ENCODE measurements around the gene KHK. TPM values are rescaled to one million over a fixed set of nuclear protein-coding genes. Genes with fewer than 3 reads are reported as not detected.

The KHK gene
- total and polyA plus RNA-seq, 8 donors = 5.1 to 16.2 (median 7.4) TPM

DNA sequence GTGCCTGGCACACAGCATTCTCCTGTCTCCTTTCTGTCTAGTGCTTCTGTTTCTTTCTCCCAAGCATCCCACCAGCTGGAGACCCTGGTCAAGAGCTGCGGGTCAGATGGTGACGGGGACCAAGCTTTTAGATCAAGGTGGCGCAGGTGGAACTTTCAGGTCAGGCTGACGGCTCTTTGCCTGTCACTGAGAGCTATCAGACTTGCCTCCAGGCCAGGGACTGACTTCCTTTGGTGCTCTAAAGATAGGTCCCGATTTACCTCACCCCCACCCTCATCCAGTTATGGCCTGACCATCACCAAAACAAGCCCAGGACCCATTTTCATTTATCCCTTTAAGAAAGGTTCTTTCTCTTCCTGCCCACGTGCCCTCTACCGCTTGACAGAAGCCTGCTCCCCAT is 9.3 kb upstream of the KHK start:
- TF ChIP-seq, protein P1, sequence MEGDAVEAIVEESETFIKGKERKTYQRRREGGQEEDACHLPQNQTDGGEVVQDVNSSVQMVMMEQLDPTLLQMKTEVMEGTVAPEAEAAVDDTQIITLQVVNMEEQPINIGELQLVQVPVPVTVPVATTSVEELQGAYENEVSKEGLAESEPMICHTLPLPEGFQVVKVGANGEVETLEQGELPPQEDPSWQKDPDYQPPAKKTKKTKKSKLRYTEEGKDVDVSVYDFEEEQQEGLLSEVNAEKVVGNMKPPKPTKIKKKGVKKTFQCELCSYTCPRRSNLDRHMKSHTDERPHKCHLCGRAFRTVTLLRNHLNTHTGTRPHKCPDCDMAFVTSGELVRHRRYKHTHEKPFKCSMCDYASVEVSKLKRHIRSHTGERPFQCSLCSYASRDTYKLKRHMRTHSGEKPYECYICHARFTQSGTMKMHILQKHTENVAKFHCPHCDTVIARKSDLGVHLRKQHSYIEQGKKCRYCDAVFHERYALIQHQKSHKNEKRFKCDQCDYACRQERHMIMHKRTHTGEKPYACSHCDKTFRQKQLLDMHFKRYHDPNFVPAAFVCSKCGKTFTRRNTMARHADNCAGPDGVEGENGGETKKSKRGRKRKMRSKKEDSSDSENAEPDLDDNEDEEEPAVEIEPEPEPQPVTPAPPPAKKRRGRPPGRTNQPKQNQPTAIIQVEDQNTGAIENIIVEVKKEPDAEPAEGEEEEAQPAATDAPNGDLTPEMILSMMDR (IDR thresholded peaks at IDR 0.05) = no peak
- no peak for ATAC-seq
- Histone ChIP-seq H3K4me1 (peaks cover 0 to 14% (median 0%) of the 10 kb centered on the region in 3 donors), H3K4me3 (no peak overlapping the region), H3K27ac (no peak overlapping the region), H3K27me3 (no peaks in the 10 kb centered on the region), H3K36me3 (no peaks in the 10 kb centered on the region), H3K9me3 (no peaks in the 10 kb centered on the region)
- DNase-seq = peak in 1 of 6 donors; percentile 9
- no peak for FAIRE-seq
- intact Hi-C loops (cut with DNase I) = no loop called here
- WGBS, 2 donors = 64 to 72% methylated on average over 7 of the region's 7 CpGs

GRCh38 chr2:27078267-27079194 is 8.0 kb upstream of the KHK start, which contains the start of gene EMILIN1:
EMILIN1 (plus strand) TSS chr2:27078615; CDS start chr2:27079066, 451 bp downstream.
- 56 to 58% methylated on average over 32 to 41 of the region's 41 CpGs for WGBS, 2 donors
- peak in 2 of 4 donors; percentile 5 to 9 for ATAC-seq
- intact Hi-C loops (cut with DNase I) = no loop called here
- H3K27ac ChIP-seq = no peak within 1 kb of the TSS
- peaks cover 0 to 8% (median 0%) of the 10 kb centered on the region in 3 donors for H3K4me1 ChIP-seq
- peak within 1 kb of the TSS in 2 of 4 donors; percentile 6 to 24 for H3K4me3 ChIP-seq
- no peak for FAIRE-seq
- no peaks in the 10 kb centered on the region for H3K36me3 ChIP-seq
- H3K9me3 ChIP-seq = no peaks in the 10 kb centered on the region
- peak in 2 of 6 donors; percentile 43 to 75 for DNase-seq
- TF ChIP-seq, protein P1 (IDR thresholded peaks at IDR 0.05) = no peak
- H3K27me3 ChIP-seq = no peaks in the 10 kb centered on the region

DNA sequence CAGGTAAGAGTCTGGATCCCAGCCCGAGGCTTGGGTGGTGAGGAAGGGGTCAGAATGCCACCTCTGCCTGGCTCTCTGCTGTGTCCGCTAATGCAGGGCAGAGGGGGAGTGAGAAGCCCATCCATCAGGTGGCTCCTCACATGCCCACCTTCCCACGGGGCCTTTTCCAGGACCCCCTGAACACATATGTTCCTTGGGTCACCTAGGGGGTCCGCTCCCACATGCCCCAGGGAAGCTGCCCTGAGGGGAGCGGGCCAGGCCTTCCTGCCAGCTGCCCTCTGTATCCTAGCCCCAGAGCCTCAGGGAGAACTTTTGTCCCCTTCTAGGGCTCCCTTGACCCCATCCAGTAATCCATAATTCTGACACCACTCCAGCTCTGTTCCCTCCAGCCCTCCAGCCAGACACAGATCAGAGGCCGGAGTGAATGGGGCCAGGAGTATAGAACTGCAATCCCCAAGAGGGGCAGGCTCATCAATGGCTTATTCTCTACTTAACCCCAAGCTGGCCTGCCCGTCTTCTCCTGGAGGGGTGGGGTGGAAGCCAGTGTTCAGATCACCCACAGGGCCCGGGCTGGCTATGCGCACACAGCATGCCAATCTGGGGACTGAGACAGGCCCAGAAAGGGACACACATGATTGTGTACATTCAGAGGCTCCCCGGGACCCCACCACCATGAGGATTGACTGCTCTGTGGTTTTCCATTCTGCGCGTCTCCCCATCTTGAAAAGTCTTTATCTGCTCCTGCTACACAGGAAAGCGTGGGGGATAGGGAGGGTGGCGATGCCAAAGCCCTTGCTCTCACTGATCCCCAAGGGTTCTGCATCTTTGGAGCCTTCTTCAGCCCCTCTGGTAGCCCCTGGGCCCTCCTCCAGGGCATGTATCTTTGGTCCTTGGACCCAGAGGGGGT is 7.1 kb upstream of the KHK start:
- no peaks in the 10 kb centered on the region for H3K9me3 ChIP-seq
- no peaks in the 10 kb centered on the region for H3K27me3 ChIP-seq
- no peak for ATAC-seq
- peak in 1 of 6 donors; percentile 50 for DNase-seq
- no peaks in the 10 kb centered on the region for H3K36me3 ChIP-seq
- TF ChIP-seq, protein P1 (IDR thresholded peaks at IDR 0.05) = no peak
- peak overlapping the region in 2 of 4 donors; percentile 6 to 24 for H3K4me3 ChIP-seq
- H3K27ac ChIP-seq = no peak overlapping the region
- intact Hi-C loops (cut with DNase I) = loop anchor here in 1 of 3 donors (10.0 kb wide), 1 partner anchor 115 kb away; no protein-coding TSS in a partner anchor
- FAIRE-seq = no peak
- peaks cover 0 to 8% (median 0%) of the 10 kb centered on the region in 3 donors for H3K4me1 ChIP-seq
- WGBS, 2 donors = 76 to 80% methylated on average over 14 of the region's 14 CpGs

GRCh38 chr2:27080140-27080469 is 6.5 kb upstream of the KHK start:
- FAIRE-seq (no peak), DNase-seq (peak in 1 of 6 donors; percentile 73), ATAC-seq (no peak)
- intact Hi-C loops (cut with DNase I) = loop anchor here in 1 of 3 donors (10.0 kb wide), 1 partner anchor 115 kb away; no protein-coding TSS in a partner anchor
- Histone ChIP-seq H3K27ac (no peak overlapping the region), H3K27me3 (no peaks in the 10 kb centered on the region), H3K9me3 (no peaks in the 10 kb centered on the region), H3K36me3 (no peaks in the 10 kb centered on the region), H3K4me1 (peaks cover 0 to 8% (median 0%) of the 10 kb centered on the region in 3 donors), H3K4me3 (peak overlapping the region in 1 of 4 donors; percentile 24)
- TF ChIP-seq, protein P1 (IDR thresholded peaks at IDR 0.05) = no peak
- 88% methylated on average over 7 of the region's 7 CpGs for WGBS, 2 donors

All from pancreas (tissue), 10 donors.